PC-9 (cell line): ENCODE data around the gene GRIFIN. TPM values are rescaled to one million over a fixed set of nuclear protein-coding genes. Genes with fewer than 3 reads are reported as not detected.

Source experiments
- BruUV-seq: library from RNA; stranded (reverse); fragments of 400-500 nt; replicated peaks from 2 replicates; lab custom pipeline; 2021; lab: Mats Ljungman, UMichigan
- CTCF ChIA-PET: fragments of 300-600 bp; sonication (Branson Sonifier 250); formaldehyde crosslinking; loops from one replicate; lab custom pipeline; 2022; ENCODE audit warnings: antibody characterized with exemption; lab: Charles Lee
- POLR2A ChIA-PET: fragments of 300-600 bp; sonication (Branson Sonifier 250); formaldehyde crosslinking; loops from one replicate; lab custom pipeline; 2022; ENCODE audit warnings: antibody characterized with exemption; ENCODE audit not compliant: unreplicated experiment; lab: Charles Lee
- DNase-seq, 2 experiments: peaks; one replicate each; pipeline versions ENCODE4 v3.0.0 to v3.0.0-alpha.2; 2015 to 2022; ENCODE audit warnings: mixed read lengths in 1 of 2
- H2AFZ ChIP-seq: fragments of 200-600 bp; sonication (generic); 2 replicates; pipeline ENCODE4 v1.8.1; 2017; ENCODE audit warnings: antibody characterized with exemption
- H3F3A ChIP-seq: fragments of 200-600 bp; sonication (generic); 2 replicates; pipeline ENCODE4 v1.8.1; 2017; ENCODE audit warnings: antibody characterized with exemption, mild to moderate bottlenecking, low read depth; ENCODE audit not compliant: insufficient read depth
- H3K27ac ChIP-seq: fragments of 200-600 bp; sonication (generic); 2 replicates; pipeline ENCODE4 v1.6.1; 2016; ENCODE audit warnings: mixed run types
- H3K27me3 ChIP-seq: fragments of 200-600 bp; sonication (generic); 2 replicates; pipeline ENCODE4 v1.6.1; 2016; ENCODE audit warnings: low read depth, mixed run types; ENCODE audit not compliant: insufficient read depth
- H3K36me3 ChIP-seq: fragments of 200-600 bp; sonication (generic); 2 replicates; pipeline ENCODE4 v1.6.1; 2016; ENCODE audit warnings: low read depth, mixed run types
- H3K4me1 ChIP-seq: fragments of 200-600 bp; sonication (generic); replicated peaks from 2 replicates; pipeline ENCODE4 v1.6.1; 2016; ENCODE audit warnings: mixed run types; ENCODE audit not compliant: insufficient read depth
- H3K4me2 ChIP-seq: fragments of 200-600 bp; sonication (generic); 2 replicates; pipeline ENCODE4 v1.6.1; 2017; ENCODE audit warnings: mixed run types
- H3K4me3 ChIP-seq: fragments of 200-600 bp; sonication (generic); 2 replicates; pipeline ENCODE4 v1.6.1; 2016; ENCODE audit warnings: mixed run types
- H3K79me2 ChIP-seq: fragments of 200-600 bp; sonication (generic); 2 replicates; pipeline ENCODE4 v1.6.1; 2017; ENCODE audit warnings: low read depth, mixed run types
- H3K9me2 ChIP-seq: fragments of 200-600 bp; sonication (generic); 2 replicates; pipeline ENCODE4 v1.8.1; 2017; ENCODE audit warnings: mild to moderate bottlenecking; ENCODE audit not compliant: insufficient read depth
- H3K9me3 ChIP-seq: fragments of 200-600 bp; sonication (generic); 2 replicates; pipeline ENCODE4 v1.8.1; 2016; ENCODE audit warnings: low read depth; ENCODE audit not compliant: insufficient read depth
- H4K20me1 ChIP-seq: fragments of 200-600 bp; sonication (generic); 2 replicates; pipeline ENCODE4 v1.8.1; 2017; ENCODE audit not compliant: insufficient read depth
- EZH2 ChIP-seq: fragments of 200-600 bp; sonication (generic); IDR thresholded peaks from 2 replicates; pipeline ENCODE4 v1.8.0; 2017; ENCODE audit warnings: antibody characterized with exemption, low read depth
- intact Hi-C: fragments of 100-400 bp; cut with micrococcal nuclease; formaldehyde crosslinking; loops from one replicate; pipeline ENCODE4 v1.10.0; 2022; ENCODE audit not compliant: unreplicated experiment
- total RNA-seq: library from RNA; stranded (reverse); gene quantifications from 2 replicates; pipeline ENCODE4 v1.2.3, GENCODE V29; 2021
- TF ChIP-seq, protein P1 (sequence below): fragments of 200-600 bp; sonication (generic); conservative IDR thresholded peaks from 2 replicates; pipeline ENCODE4 v1.6.1; 2017; ENCODE audit warnings: mixed run types, antibody characterized with exemption, mild to moderate bottlenecking, moderate library complexity

GRIFIN gene
- total RNA-seq, 1 experiment from 2014 or later: not detected

DNA sequence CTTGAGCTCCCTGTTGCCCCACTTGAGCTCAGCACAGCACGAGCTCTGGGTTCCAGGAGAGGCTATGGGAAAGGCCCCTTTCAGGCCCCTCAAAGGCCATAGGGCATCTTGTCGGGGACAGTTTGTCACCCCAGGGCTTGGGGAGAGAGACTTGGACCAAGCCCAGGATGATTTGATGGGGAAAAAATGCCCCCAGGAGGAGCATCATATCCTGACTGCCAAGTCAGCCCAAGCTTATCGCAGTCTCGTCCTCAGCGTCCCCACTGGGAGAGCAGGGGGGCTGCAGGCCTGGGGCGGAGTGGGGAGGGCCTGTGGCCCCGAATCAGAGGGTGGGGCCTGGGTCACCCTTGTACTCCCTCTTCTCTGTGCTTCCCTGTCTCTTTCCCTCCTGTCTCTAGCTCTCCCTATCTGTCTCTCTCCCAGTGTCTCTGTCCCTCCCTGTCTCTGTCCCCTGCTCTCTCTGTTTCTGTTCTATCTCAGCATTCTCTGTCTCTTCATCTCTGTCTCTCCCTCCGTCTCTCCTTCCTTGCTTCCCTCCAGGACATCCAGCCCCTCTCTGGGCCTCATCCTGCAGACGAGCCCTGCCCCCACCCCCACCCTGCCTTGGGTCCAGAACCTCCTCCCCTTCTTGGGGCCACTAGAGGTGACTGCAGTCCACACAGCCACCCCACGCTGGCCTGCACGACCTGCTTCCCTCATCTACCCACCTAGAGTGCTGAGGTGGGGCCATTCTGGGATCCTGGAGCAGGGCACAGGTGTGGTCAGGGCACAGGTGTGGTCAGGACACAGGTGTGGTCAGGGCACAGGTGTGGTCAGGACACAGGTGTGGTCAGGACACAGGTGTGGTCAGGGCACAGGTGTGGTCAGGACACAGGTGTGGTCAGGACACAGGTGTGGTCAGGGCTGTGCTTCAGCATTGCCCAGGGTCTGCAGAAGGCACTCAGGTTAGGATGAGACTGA lies 17.3 kb upstream of the GRIFIN start:
- Histone ChIP-seq H3K27me3 (peaks cover 29% of the 10 kb centered on the region), H3K27ac (no peak overlapping the region), H3F3A (no peaks in the 10 kb centered on the region; the same call in 1 of the 2 replicates), H3K36me3 (no peaks in the 10 kb centered on the region), H3K4me3 (no peak overlapping the region), H3K4me1 (peaks cover 12% of the 10 kb centered on the region; the same call in 1 of the 2 replicates), H3K79me2 (no peaks in the 10 kb centered on the region), H3K9me2 (no peaks in the 10 kb centered on the region), H3K4me2 (no peak overlapping the region), H2AFZ (no peak overlapping the region), H4K20me1 (0 out of 2 replicates have a peak, but pooled peaks cover 4% of the 10 kb centered on the region), H3K9me3 (no peaks in the 10 kb centered on the region)
- TF ChIP-seq, protein P1, sequence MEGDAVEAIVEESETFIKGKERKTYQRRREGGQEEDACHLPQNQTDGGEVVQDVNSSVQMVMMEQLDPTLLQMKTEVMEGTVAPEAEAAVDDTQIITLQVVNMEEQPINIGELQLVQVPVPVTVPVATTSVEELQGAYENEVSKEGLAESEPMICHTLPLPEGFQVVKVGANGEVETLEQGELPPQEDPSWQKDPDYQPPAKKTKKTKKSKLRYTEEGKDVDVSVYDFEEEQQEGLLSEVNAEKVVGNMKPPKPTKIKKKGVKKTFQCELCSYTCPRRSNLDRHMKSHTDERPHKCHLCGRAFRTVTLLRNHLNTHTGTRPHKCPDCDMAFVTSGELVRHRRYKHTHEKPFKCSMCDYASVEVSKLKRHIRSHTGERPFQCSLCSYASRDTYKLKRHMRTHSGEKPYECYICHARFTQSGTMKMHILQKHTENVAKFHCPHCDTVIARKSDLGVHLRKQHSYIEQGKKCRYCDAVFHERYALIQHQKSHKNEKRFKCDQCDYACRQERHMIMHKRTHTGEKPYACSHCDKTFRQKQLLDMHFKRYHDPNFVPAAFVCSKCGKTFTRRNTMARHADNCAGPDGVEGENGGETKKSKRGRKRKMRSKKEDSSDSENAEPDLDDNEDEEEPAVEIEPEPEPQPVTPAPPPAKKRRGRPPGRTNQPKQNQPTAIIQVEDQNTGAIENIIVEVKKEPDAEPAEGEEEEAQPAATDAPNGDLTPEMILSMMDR: no peak
- TF ChIP-seq EZH2: no peak
- ChIA-PET CTCF (interaction anchor here (0.6 kb wide), 1 partner anchor 910 kb away, joined by 12 read pairs; no protein-coding TSS in a partner anchor), POLR2A (interaction anchor here (0.6 kb wide), 1 partner anchor 118 kb away, joined by 5 read pairs; no protein-coding TSS in a partner anchor)
- DNase-seq: no peak
- intact Hi-C loops: no loop called here
- no TSS peak for BruUV-seq

DNA sequence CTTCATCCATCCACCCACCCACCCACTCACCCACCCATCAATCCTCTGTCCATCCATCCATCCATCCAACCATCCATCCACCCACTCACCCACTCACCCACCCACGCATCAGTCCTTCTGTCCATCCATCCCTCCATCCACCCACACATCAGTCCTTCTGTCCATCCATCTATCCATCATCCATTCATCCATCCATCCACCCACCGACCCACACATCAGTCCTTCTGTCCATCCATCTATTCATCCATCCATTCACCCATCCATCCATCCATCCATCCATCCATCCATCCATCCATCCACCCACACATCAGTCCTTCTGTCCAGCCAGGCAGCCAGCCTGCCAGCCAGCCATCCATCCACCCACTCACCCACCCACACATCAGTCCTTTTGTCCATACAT lies 15.8 kb upstream of the GRIFIN start:
- no peaks in the 10 kb centered on the region for H3K36me3 ChIP-seq
- no peak overlapping the region for H2AFZ ChIP-seq
- no peaks in the 10 kb centered on the region for H3K9me3 ChIP-seq
- no peaks in the 10 kb centered on the region for H3K79me2 ChIP-seq
- DNase-seq: no peak
- H3K4me2 ChIP-seq: no peak overlapping the region
- 0 out of 2 replicates have a peak, but pooled peaks cover 2% of the 10 kb centered on the region for H4K20me1 ChIP-seq
- no peak for TF ChIP-seq EZH2
- no TSS peak for BruUV-seq
- no peaks in the 10 kb centered on the region; the same call in 1 of the 2 replicates for H3F3A ChIP-seq
- intact Hi-C loops: no loop called here
- H3K27ac ChIP-seq: no peak overlapping the region
- peaks cover 12% of the 10 kb centered on the region; the same call in 1 of the 2 replicates for H3K4me1 ChIP-seq
- no peak overlapping the region for H3K4me3 ChIP-seq
- no peaks in the 10 kb centered on the region for H3K9me2 ChIP-seq
- peaks cover 14% of the 10 kb centered on the region for H3K27me3 ChIP-seq
- CTCF ChIA-PET: no interaction called here
- POLR2A ChIA-PET: no interaction called here

DNA sequence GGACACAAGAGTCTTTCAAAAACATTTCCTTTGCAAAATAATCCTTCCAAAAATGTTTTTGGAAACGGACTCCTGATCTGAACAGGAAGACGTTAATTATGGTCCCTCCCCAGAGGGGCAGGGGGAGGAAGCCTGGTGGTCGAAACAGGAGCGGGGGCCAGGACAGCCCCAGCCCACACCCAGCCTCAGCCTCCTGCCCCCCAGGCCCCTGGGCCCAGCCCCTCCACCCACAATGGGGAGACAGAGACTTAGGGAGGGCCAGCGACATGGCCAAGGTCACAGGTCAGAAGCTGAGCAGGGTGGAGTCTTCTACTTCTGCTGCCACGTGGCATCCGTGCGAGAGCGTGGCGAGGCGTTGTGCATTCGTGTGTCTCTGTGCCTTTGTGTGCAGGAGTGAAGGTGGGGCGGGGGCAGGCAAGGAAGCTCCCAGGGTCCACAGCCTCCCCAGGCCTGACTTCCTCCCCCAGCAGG lies 14.0 kb upstream of the GRIFIN start:
- no peaks in the 10 kb centered on the region for H3K36me3 ChIP-seq
- H4K20me1 ChIP-seq: no peaks in the 10 kb centered on the region
- CTCF ChIA-PET: no interaction called here
- no peak overlapping the region for H2AFZ ChIP-seq
- no peaks in the 10 kb centered on the region for H3K79me2 ChIP-seq
- no peaks in the 10 kb centered on the region for H3K9me3 ChIP-seq
- TF ChIP-seq, protein P1: no peak
- TF ChIP-seq EZH2: no peak
- no peak for DNase-seq
- H3K4me1 ChIP-seq: peaks cover 12% of the 10 kb centered on the region; the same call in 1 of the 2 replicates
- no peaks in the 10 kb centered on the region for H3K9me2 ChIP-seq
- no peak overlapping the region for H3K27ac ChIP-seq
- no peaks in the 10 kb centered on the region for H3F3A ChIP-seq
- no TSS peak for BruUV-seq
- H3K27me3 ChIP-seq: peaks cover 7% of the 10 kb centered on the region; the same call in 1 of the 2 replicates
- H3K4me3 ChIP-seq: no peak overlapping the region
- POLR2A ChIA-PET: no interaction called here
- no peak overlapping the region for H3K4me2 ChIP-seq
- intact Hi-C loops: no loop called here
